HEK293T (cell line): ENCODE results near the gene KIFC1.

Experiments
- BHLHE40 ChIP-seq: fragments of 450-650 bp; IDR thresholded peaks from 2 replicates; pipeline ENCODE4 v1.6.1; 2016; ENCODE audit warnings: mild to moderate bottlenecking, moderate library complexity, borderline replicate concordance
- CTBP1 ChIP-seq: fragments of 450-650 bp; IDR thresholded peaks from 2 replicates; pipeline ENCODE4 v1.6.1; 2016; ENCODE audit warnings: borderline replicate concordance
- ELF4 ChIP-seq: fragments of 450-650 bp; IDR thresholded peaks from 2 replicates; pipeline ENCODE4 v1.6.1; 2017; ENCODE audit warnings: antibody characterized with exemption
- FOXM1 ChIP-seq: fragments of 450-650 bp; IDR thresholded peaks from 2 replicates; pipeline ENCODE4 v1.6.1; 2017; ENCODE audit warnings: mild to moderate bottlenecking, borderline replicate concordance
- PKNOX1 ChIP-seq: fragments of 450-650 bp; IDR thresholded peaks from 2 replicates; pipeline ENCODE4 v1.6.1; 2016
- SP1 ChIP-seq: fragments of 450-650 bp; IDR thresholded peaks from 2 replicates; pipeline ENCODE4 v1.6.1; 2017
- SUZ12 ChIP-seq: fragments of 450-650 bp; IDR thresholded peaks from 2 replicates; pipeline ENCODE4 v1.6.1; 2016; ENCODE audit warnings: mild to moderate bottlenecking
- TARDBP ChIP-seq: fragments of 450-650 bp; IDR thresholded peaks from 2 replicates; pipeline ENCODE4 v1.6.1; 2016

GRCh38 chr6:33443619-33444504 lies 52.2 kb downstream of the KIFC1 start:
- TF ChIP-seq SUZ12 = no peak
- TF ChIP-seq TARDBP = no peak
- no peak for TF ChIP-seq ELF4
- no peak for TF ChIP-seq FOXM1
- TF ChIP-seq PKNOX1 = no peak
- TF ChIP-seq SP1 = no peak
- TF ChIP-seq BHLHE40 = no peak
- no peak for TF ChIP-seq CTBP1
